Calu3 (cell line): ENCODE data around the gene WNT4. TPM values are rescaled to one million over a fixed set of nuclear protein-coding genes. Genes with fewer than 3 reads are reported as not detected.
A peak's percentile ranks its signal among the peaks of the same experiment; 100 is the strongest.

Experiments used
- BruUV-seq: library from RNA; stranded (reverse); fragments of 400-500 nt; replicated peaks from 2 replicates; lab custom pipeline; 2021; lab: Mats Ljungman, UMichigan
- CTCF ChIA-PET: fragments of 300-600 bp; sonication (Branson Sonifier 250); formaldehyde crosslinking; loops from one replicate; lab custom pipeline; 2022; ENCODE audit warnings: antibody characterized with exemption; lab: Charles Lee
- DNase-seq: peaks from one replicate; pipeline ENCODE4 v3.0.0; 2022
- H3K27ac Mint-ChIP-seq: one replicate; pipeline ENCODE4 v1.8.0; 2022; ENCODE audit warnings: mixed read lengths; ENCODE audit not compliant: unreplicated experiment
- H3K27me3 Mint-ChIP-seq: one replicate; pipeline ENCODE4 v1.8.0; 2022; ENCODE audit warnings: mixed read lengths; ENCODE audit not compliant: unreplicated experiment
- H3K36me3 Mint-ChIP-seq: one replicate; pipeline ENCODE4 v1.8.0; 2022; ENCODE audit warnings: mild to moderate bottlenecking, moderate library complexity, mixed read lengths; ENCODE audit not compliant: insufficient read depth, unreplicated experiment
- H3K4me1 Mint-ChIP-seq: one replicate; pipeline ENCODE4 v1.8.0; 2022; ENCODE audit warnings: mild to moderate bottlenecking, low read depth, mixed read lengths; ENCODE audit not compliant: unreplicated experiment
- H3K4me3 Mint-ChIP-seq: one replicate; pipeline ENCODE4 v1.8.0; 2022; ENCODE audit warnings: mild to moderate bottlenecking, low read depth, moderate library complexity, mixed read lengths; ENCODE audit not compliant: unreplicated experiment
- H3K9me3 Mint-ChIP-seq: one replicate; pipeline ENCODE4 v1.8.0; 2022; ENCODE audit warnings: low read depth, mixed read lengths; ENCODE audit not compliant: unreplicated experiment
- intact Hi-C: fragments of 100-400 bp; cut with micrococcal nuclease; formaldehyde crosslinking; loops from one replicate; pipeline ENCODE4 v1.10.0; 2022; ENCODE audit not compliant: unreplicated experiment
- total RNA-seq: library from RNA; stranded (reverse); gene quantifications from 2 replicates; pipeline ENCODE4 v1.2.3, GENCODE V29; 2022
- TF ChIP-seq, protein P1 (sequence below): fragments of 200-600 bp; IDR thresholded peaks from one replicate; pipeline ENCODE4 v1.8.0; 2022; ENCODE audit warnings: antibody characterized with exemption; ENCODE audit not compliant: unreplicated experiment

WNT4 gene
- total RNA-seq, 1 experiment from 2014 or later, result 1.9 TPM

GRCh38 chr1:22076346-22076745, 66.6 kb downstream of the WNT4 start:
- Mint-ChIP-seq H3K36me3 (peaks cover 41% of the 10 kb centered on the region), H3K4me3 (no peak overlapping the region), H3K27ac (peak overlapping the region; percentile 13), H3K27me3 (no peaks in the 10 kb centered on the region), H3K4me1 (peaks cover 29% of the 10 kb centered on the region), H3K9me3 (no peaks in the 10 kb centered on the region)
- no peak for DNase-seq
- TF ChIP-seq, protein P1, sequence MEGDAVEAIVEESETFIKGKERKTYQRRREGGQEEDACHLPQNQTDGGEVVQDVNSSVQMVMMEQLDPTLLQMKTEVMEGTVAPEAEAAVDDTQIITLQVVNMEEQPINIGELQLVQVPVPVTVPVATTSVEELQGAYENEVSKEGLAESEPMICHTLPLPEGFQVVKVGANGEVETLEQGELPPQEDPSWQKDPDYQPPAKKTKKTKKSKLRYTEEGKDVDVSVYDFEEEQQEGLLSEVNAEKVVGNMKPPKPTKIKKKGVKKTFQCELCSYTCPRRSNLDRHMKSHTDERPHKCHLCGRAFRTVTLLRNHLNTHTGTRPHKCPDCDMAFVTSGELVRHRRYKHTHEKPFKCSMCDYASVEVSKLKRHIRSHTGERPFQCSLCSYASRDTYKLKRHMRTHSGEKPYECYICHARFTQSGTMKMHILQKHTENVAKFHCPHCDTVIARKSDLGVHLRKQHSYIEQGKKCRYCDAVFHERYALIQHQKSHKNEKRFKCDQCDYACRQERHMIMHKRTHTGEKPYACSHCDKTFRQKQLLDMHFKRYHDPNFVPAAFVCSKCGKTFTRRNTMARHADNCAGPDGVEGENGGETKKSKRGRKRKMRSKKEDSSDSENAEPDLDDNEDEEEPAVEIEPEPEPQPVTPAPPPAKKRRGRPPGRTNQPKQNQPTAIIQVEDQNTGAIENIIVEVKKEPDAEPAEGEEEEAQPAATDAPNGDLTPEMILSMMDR, result no peak
- CTCF ChIA-PET, result no interaction called here
- intact Hi-C loops, result no loop called here
- no TSS peak for BruUV-seq

- intact Hi-C loops, result no loop called here
- no peak overlapping the region for H3K27ac Mint-ChIP-seq
- TF ChIP-seq, protein P1, result no peak
- CTCF ChIA-PET, result interaction anchor here (0.6 kb wide), 1 partner anchor 41 kb away, joined by 5 read pairs; no protein-coding TSS in a partner anchor
- H3K4me3 Mint-ChIP-seq, result no peak overlapping the region
- no peaks in the 10 kb centered on the region for H3K9me3 Mint-ChIP-seq
- H3K36me3 Mint-ChIP-seq, result peaks cover 45% of the 10 kb centered on the region
- no peak for DNase-seq
- H3K27me3 Mint-ChIP-seq, result no peaks in the 10 kb centered on the region
- BruUV-seq, result no TSS peak
- H3K4me1 Mint-ChIP-seq, result peaks cover 29% of the 10 kb centered on the region
Observed at GRCh38 chr1:22075718-22076117, 67.2 kb downstream of the WNT4 start.

DNA sequence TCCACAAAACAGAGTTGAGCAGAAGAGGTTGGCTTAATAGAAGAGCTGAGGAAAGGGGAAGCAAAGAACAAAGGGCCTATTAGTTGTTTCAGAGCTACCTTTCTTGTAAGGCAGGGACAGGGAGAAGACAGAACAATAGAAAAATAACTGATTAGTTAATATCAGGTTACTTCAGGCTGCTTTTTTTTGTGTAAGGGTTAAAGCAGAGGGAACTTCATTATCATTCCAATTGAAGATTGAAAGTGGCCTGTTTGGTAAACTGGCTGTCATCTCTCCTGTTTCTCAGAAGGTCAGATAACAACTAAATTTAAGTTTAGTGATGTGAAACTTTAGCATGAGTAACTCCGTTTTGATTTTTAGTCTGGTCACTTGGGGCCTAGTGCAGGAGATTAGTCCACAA, 68.1 kb downstream of the WNT4 start:
- TF ChIP-seq, protein P1, result no peak
- Mint-ChIP-seq H3K4me3 (no peak overlapping the region), H3K27ac (no peak overlapping the region), H3K27me3 (no peaks in the 10 kb centered on the region), H3K36me3 (peaks cover 50% of the 10 kb centered on the region), H3K4me1 (peaks cover 36% of the 10 kb centered on the region), H3K9me3 (no peaks in the 10 kb centered on the region)
- DNase-seq, result no peak
- CTCF ChIA-PET, result no interaction called here
- intact Hi-C loops, result no loop called here
- no TSS peak for BruUV-seq

GRCh38 chr1:22071511-22071910, 71.4 kb downstream of the WNT4 start:
- Mint-ChIP-seq H3K4me1 (peaks cover 56% of the 10 kb centered on the region), H3K27me3 (no peaks in the 10 kb centered on the region), H3K27ac (no peak overlapping the region), H3K4me3 (no peak overlapping the region), H3K36me3 (peaks cover 50% of the 10 kb centered on the region), H3K9me3 (no peaks in the 10 kb centered on the region)
- TF ChIP-seq, protein P1, result no peak
- no TSS peak for BruUV-seq
- CTCF ChIA-PET, result no interaction called here
- DNase-seq, result no peak
- intact Hi-C loops, result no loop called here

Other genes starting within 250 kb of the WNT4 start
- 397 and 398 TPM in 2 replicates for gene HSPG2, start 205.8 kb downstream of the WNT4 start, total RNA-seq
- gene CELA3B, start 166.1 kb downstream of the WNT4 start, total RNA-seq, result not detected in 2 replicates
- not detected in 2 replicates for gene CELA3A, start 141.4 kb downstream of the WNT4 start, total RNA-seq
- 194 and 204 TPM in 2 replicates for gene CDC42, start 90.4 kb downstream of the WNT4 start, total RNA-seq